Adrenal gland (tissue), 5 donors: ENCODE results near the gene NOP58.

ENCODE experiments used
- CTCF ChIP-seq, 6 experiments: fragments of 450-650 bp in 4 of 6; fragments of 200-600 bp in 2 of 6; sonication (generic) in 1 of 6; IDR thresholded peaks; 1 replicate in 5 of 6; 2 replicates in 1 of 6; pipeline versions ENCODE4 v1.5.1 to v1.8.0; 2016 to 2021; ENCODE audit warnings: antibody characterized with exemption in 6 of 6, mild to moderate bottlenecking in 2 of 6, moderate library complexity in 1 of 6
- POLR2A ChIP-seq, 2 donors: fragments of 450-650 bp; IDR thresholded peaks; one replicate each; pipeline ENCODE4 v1.6.1; 2017; ENCODE audit warnings: antibody characterized with exemption in 2 of 2, mild to moderate bottlenecking in 2 of 2, moderate library complexity in 1 of 2
- donor health status: DM: no; HTN: no; CAD: no.

- no peak for TF ChIP-seq CTCF (IDR thresholded peaks at IDR 0.05)
- no peak for TF ChIP-seq POLR2A (IDR thresholded peaks at IDR 0.05)
Measured at GRCh38 chr2:202286595-202286994, 21.0 kb downstream of the NOP58 start.
